Cardiac fibroblast (primary cell): ENCODE data around the gene NUTF2.
"Not testable (repeated sequence)": the region's sequence is repeated elsewhere in the genome, so short reads cannot be mapped to it uniquely, and the experiment has no call there.

ENCODE experiments used
- DNase-seq, 2 donors: peaks; one replicate each; pipeline versions ENCODE4 v3.0.0 to v3.0.0-alpha.2; 2010; ENCODE audit warnings: low read depth in 2 of 2
- H3K4me3 ChIP-seq, 2 donors: replicated peaks in 1 of 2; 1 replicate in 1 of 2; 2 replicates in 1 of 2; pipeline ENCODE4 v1.5.1; 2011; ENCODE audit warnings: low read depth in 2 of 2, low read length in 2 of 2, mild to moderate bottlenecking in 2 of 2, moderate library complexity in 1 of 2
- TF ChIP-seq, protein P1 (sequence below): IDR thresholded peaks from one replicate; pipeline ENCODE4 v1.5.1; 2011; ENCODE audit warnings: low read depth, mild to moderate bottlenecking, low read length, inconsistent platforms

The NUTF2 gene

DNA sequence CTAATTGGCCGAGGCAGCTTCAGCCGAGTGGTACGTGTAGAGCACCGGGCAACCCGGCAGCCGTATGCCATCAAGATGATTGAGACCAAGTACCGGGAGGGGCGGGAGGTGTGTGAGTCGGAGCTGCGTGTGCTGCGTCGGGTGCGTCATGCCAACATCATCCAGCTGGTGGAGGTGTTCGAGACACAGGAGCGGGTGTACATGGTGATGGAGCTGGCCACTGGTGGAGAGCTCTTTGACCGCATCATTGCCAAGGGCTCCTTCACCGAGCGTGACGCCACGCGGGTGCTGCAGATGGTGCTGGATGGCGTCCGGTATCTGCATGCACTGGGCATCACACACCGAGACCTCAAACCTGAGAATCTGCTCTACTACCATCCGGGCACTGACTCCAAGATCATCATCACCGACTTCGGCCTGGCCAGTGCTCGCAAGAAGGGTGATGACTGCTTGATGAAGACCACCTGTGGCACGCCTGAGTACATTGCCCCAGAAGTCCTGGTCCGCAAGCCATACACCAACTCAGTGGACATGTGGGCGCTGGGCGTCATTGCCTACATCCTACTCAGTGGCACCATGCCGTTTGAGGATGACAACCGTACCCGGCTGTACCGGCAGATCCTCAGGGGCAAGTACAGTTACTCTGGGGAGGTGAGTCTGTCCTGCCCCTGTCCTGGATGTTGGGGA, 62.5 kb downstream of the NUTF2 start:
- DNase-seq = no peak
- no peak overlapping the region for H3K4me3 ChIP-seq
- TF ChIP-seq, protein P1, sequence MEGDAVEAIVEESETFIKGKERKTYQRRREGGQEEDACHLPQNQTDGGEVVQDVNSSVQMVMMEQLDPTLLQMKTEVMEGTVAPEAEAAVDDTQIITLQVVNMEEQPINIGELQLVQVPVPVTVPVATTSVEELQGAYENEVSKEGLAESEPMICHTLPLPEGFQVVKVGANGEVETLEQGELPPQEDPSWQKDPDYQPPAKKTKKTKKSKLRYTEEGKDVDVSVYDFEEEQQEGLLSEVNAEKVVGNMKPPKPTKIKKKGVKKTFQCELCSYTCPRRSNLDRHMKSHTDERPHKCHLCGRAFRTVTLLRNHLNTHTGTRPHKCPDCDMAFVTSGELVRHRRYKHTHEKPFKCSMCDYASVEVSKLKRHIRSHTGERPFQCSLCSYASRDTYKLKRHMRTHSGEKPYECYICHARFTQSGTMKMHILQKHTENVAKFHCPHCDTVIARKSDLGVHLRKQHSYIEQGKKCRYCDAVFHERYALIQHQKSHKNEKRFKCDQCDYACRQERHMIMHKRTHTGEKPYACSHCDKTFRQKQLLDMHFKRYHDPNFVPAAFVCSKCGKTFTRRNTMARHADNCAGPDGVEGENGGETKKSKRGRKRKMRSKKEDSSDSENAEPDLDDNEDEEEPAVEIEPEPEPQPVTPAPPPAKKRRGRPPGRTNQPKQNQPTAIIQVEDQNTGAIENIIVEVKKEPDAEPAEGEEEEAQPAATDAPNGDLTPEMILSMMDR = no peak

DNA sequence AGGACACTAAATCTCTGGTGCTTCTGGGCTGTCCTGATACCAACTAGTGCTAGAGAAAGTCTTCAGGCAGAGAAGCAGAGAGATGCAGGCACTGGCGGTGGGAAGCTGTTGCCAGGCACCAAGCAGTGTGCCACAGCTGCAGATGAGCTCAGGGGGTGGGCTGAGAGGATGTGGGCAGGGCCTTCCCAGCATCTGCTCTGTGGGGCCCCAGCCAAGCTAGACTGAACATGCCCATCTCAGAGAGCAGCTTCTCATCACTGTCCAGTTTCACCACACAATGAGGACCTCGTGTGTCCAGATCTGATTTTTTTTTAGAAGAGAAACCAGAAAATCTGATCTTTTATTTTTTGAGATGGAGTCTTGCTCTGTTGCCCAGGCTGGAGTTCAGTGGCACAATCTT, 63.4 kb downstream of the NUTF2 start:
- TF ChIP-seq, protein P1 = no peak

GRCh38 chr16:67914758-67915495, 68.2 kb downstream of the NUTF2 start:
- TF ChIP-seq, protein P1 = no peak
- H3K4me3 ChIP-seq = no peak overlapping the region
- no peak for DNase-seq

More for the DNA sequence above, 63.4 kb downstream of the NUTF2 start:
- H3K4me3 ChIP-seq = no peak overlapping the region
- peak; percentile 39 to 72 for DNase-seq

DNA sequence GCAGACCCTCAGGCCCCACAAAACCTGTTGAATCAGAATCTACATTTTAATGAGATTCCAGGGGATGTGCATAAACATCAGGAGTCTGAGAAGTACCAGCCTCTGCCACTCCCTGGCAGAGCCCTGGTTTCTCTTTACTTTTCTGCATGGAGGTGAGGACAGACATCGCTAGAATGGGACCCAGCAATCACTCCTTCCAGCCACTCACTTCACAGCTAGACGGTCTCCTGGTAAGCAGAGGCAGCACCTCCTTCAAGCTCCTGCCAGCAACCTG, 68.7 kb downstream of the NUTF2 start:
- DNase-seq, H3K4me3 ChIP-seq: not testable (repeated sequence)

DNA sequence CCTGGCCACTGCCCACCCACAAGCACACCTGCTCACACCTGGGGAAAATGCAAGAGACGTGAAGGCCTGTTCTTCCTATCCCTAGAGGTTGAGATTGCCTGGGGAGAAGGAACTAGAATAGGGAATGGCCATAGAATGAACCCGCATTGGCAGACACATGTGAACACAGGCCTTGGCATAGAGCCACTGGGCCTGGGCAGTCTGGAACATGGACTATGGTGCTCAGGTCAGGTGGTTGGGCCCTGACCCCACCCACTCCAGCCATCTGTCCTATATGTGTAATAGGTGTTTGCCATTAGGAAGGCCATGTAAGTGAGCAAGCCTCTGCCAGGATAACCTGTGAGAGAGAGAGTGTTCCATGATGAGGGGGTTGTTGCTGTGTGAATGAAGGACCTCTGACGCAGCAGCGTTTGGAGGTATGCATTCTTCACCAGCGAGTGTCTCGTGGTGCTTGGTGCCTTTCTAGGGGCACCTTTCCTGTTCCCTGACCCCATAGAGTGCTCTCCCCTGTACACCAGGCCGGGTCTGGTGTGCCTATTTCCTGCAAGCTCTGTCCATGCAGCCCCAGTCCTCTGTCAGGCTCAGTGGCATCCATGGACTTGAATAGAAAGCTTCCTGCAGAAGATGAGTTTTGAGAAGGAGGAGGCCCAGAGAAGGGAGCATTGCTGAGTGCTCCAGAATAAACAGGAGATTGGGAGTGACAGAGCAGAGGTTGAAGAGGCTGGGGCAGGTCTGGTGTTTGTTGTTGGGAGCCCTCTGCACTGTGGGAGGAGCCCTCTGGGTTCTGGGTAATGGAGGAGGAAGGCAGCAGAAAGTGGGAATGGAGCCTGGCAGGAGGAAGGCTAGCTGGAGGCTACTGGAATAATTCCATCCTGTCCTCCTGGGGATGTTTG, 69.3 kb downstream of the NUTF2 start:
- no peak for DNase-seq
- no peak overlapping the region for H3K4me3 ChIP-seq
- TF ChIP-seq, protein P1 = no peak

- DNase-seq = peak in 1 of 2 donors; percentile 38
- TF ChIP-seq, protein P1 = no peak
- no peak overlapping the region for H3K4me3 ChIP-seq
Observed at GRCh38 chr16:67917140-67917851, 70.6 kb downstream of the NUTF2 start.
